K562 (cell line): ENCODE data around the gene ACVR2B. TPM values are rescaled to one million over a fixed set of nuclear protein-coding genes. Genes with fewer than 3 reads are reported as not detected.

Source experiments
- BACH1 ChIP-seq: fragments of 200-800 bp; sonication (Bioruptor generic); IDR thresholded peaks from 2 replicates; pipeline ENCODE4 v1.6.1; 2016; ENCODE audit warnings: missing genetic modification characterization, missing compliant biosample characterization
- CBX8 ChIP-seq: fragments of 200-600 bp; sonication (generic); IDR thresholded peaks from 2 replicates; pipeline ENCODE4 v1.6.1; 2012; ENCODE audit warnings: borderline replicate concordance, mixed run types, low read depth, mild to moderate bottlenecking, moderate library complexity, mixed read lengths, low read length, control low read depth, inconsistent platforms; ENCODE audit not compliant: poor library complexity, severe bottlenecking; ENCODE audit errors: extremely low read depth
- CHAMP1 ChIP-seq: fragments of 450-650 bp; IDR thresholded peaks from 2 replicates; pipeline ENCODE4 v1.6.1; 2016; ENCODE audit warnings: mild to moderate bottlenecking
- DMBX1 ChIP-seq: fragments of 250-450 bp; sonication (Bioruptor Pico); IDR thresholded peaks from 2 replicates; pipeline ENCODE4 v1.8.0; 2022; ENCODE audit warnings: inconsistent platforms, mild to moderate bottlenecking, moderate library complexity, borderline replicate concordance
- E2F3 ChIP-seq: fragments of 250-450 bp; sonication (Bioruptor Pico); IDR thresholded peaks from 2 replicates; pipeline ENCODE4 v1.4.0; 2020; ENCODE audit warnings: mild to moderate bottlenecking
- HNRNPUL1 ChIP-seq: fragments of 200-400 bp; formaldehyde crosslinking; IDR thresholded peaks from 2 replicates; pipeline ENCODE4 v1.6.1; 2017; ENCODE audit warnings: low read length
- JUND ChIP-seq, 2 experiments: IDR thresholded peaks; 2 replicates in 1 of 2; 3 replicates in 1 of 2; pipeline ENCODE4 v1.6.1; 2011; ENCODE audit warnings: borderline replicate concordance in 2 of 2, low read depth in 2 of 2, low read length in 2 of 2, improper control_type of control experiment in 1 of 2, missing biosample characterization in 1 of 2, missing genetic modification characterization in 1 of 2, missing genetic modification reagents in 1 of 2
- MEIS2 ChIP-seq: fragments of 450-650 bp; IDR thresholded peaks from 2 replicates; pipeline ENCODE4 v1.6.1; 2014; ENCODE audit warnings: mild to moderate bottlenecking; ENCODE audit not compliant: partially characterized antibody
- PTTG1 ChIP-seq: fragments of 450-650 bp; IDR thresholded peaks from 2 replicates; pipeline ENCODE4 v1.6.1; 2016; ENCODE audit warnings: low read depth, mild to moderate bottlenecking, missing genetic modification characterization, missing compliant biosample characterization
- RBBP5 ChIP-seq: fragments of 200-600 bp; sonication (generic); IDR thresholded peaks from 2 replicates; pipeline ENCODE4 v1.6.1; 2012; ENCODE audit warnings: borderline replicate concordance, mild to moderate bottlenecking, low read length, control low read depth, inconsistent platforms; ENCODE audit not compliant: insufficient read depth, poor library complexity, severe bottlenecking
- RERE ChIP-seq: sonication (generic); formaldehyde crosslinking; IDR thresholded peaks from 2 replicates; pipeline ENCODE4 v1.8.0; 2023; ENCODE audit warnings: missing genetic modification reagents, mild to moderate bottlenecking, borderline replicate concordance
- SOX6 ChIP-seq: fragments of 450-650 bp; IDR thresholded peaks from 2 replicates; pipeline ENCODE4 v1.6.1; 2014; ENCODE audit warnings: mild to moderate bottlenecking
- ZEB2 ChIP-seq: fragments of 450-650 bp; IDR thresholded peaks from 2 replicates; pipeline ENCODE4 v1.6.1; 2016
- ZNF316 ChIP-seq: fragments of 450-650 bp; IDR thresholded peaks from 2 replicates; pipeline ENCODE4 v1.6.1; 2016
- polyA plus RNA-seq, 8 experiments: library from polyadenylated mRNA; depleted of rRNA in 4 of 8; stranded (reverse) in 5 of 8; unstranded in 3 of 8; fragments of >200 nt; fragmentation: Nextera tagmentation in 2 of 8; fragmentation: Illumina TruSeq in 1 of 8; extraction: Ambion mirVana in 2 of 8; extraction: Trizol in 1 of 8; gene quantifications; 2 replicates each; pipeline versions ENCODE4 v1.2.1 to v1.2.3, GENCODE V29; 2011 to 2014; ENCODE audit warnings: inconsistent platforms in 1 of 8, missing spikeins in 1 of 8
- total RNA-seq, 7 experiments: library from RNA; depleted of rRNA in 6 of 7; stranded (reverse); fragments of >200 nt in 6 of 7; fragmentation: Illumina TruSeq in 2 of 7; extraction: Trizol in 2 of 7; gene quantifications; 2 replicates each; pipeline versions ENCODE4 v1.2.1 to v1.2.3, GENCODE V29; 2011 to 2021; ENCODE audit warnings: low replicate concordance in 1 of 7
- TF ChIP-seq, protein P1 (sequence below), 3 experiments: IDR thresholded peaks in 2 of 3; conservative IDR thresholded peaks in 1 of 3; 2 replicates each; pipeline ENCODE4 v1.5.1; 2011 to 2012; ENCODE audit warnings: low read length in 3 of 3, mild to moderate bottlenecking in 3 of 3, control low read depth in 2 of 3, improper control_type of control experiment in 1 of 3, inconsistent platforms in 1 of 3, low read depth in 1 of 3, mixed read lengths in 1 of 3, moderate library complexity in 1 of 3; ENCODE audit not compliant: insufficient read depth in 2 of 3
- TF ChIP-seq, protein P2 (sequence below): fragments of 250-450 bp; sonication (Bioruptor Pico); IDR thresholded peaks from 2 replicates; pipeline ENCODE4 v1.8.0; 2022; ENCODE audit warnings: inconsistent platforms

Gene ACVR2B
- total and polyA plus RNA-seq, 9 of the 15 experiments (the other 6 are each of a cell fraction or from before 2014, with no cell fraction given) = 1.8 to 23.7 (median 7.1) TPM

GRCh38 chr3:38516669-38517068 is 63.0 kb downstream of the ACVR2B start (continued):
- TF ChIP-seq ZEB2 (no peak), PTTG1 (tag) (no peak), SOX6 (peak; percentile 69), CHAMP1 (0 out of 2 replicates have a peak, but pooled peaks have one; percentile 50), ZNF316 (peak; percentile 97), HNRNPUL1 (no peak), JUND (IDR thresholded peaks at IDR 0.05; ENCODE audit: borderline replicate concordance, low read depth, low read length) (peak; percentile 55; the same call in 1 of the 2 replicates), JUND (tag; IDR thresholded peaks at IDR 0.05; ENCODE audit: borderline replicate concordance, low read depth, low read length) (peak; percentile 55; the same call in 2 of the 3 replicates), RERE (CRISPR knock-in tag) (no peak), BACH1 (tag) (peak; percentile 74; the same call in 1 of the 2 replicates), CBX8 (no peak), DMBX1 (CRISPR knock-in tag) (no peak), MEIS2 (peak; percentile 66), RBBP5 (no peak), E2F3 (CRISPR knock-in tag) (no peak)
- TF ChIP-seq, protein P1, sequence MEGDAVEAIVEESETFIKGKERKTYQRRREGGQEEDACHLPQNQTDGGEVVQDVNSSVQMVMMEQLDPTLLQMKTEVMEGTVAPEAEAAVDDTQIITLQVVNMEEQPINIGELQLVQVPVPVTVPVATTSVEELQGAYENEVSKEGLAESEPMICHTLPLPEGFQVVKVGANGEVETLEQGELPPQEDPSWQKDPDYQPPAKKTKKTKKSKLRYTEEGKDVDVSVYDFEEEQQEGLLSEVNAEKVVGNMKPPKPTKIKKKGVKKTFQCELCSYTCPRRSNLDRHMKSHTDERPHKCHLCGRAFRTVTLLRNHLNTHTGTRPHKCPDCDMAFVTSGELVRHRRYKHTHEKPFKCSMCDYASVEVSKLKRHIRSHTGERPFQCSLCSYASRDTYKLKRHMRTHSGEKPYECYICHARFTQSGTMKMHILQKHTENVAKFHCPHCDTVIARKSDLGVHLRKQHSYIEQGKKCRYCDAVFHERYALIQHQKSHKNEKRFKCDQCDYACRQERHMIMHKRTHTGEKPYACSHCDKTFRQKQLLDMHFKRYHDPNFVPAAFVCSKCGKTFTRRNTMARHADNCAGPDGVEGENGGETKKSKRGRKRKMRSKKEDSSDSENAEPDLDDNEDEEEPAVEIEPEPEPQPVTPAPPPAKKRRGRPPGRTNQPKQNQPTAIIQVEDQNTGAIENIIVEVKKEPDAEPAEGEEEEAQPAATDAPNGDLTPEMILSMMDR (IDR thresholded peaks at IDR 0.05 in 2 of 3, conservative IDR thresholded peaks at IDR 0.05 in 1 of 3; ENCODE audit: insufficient read depth in 2 of 3, low read depth in 1 of 3, low read length in 3 of 3) = no peak
- TF ChIP-seq, protein P2, sequence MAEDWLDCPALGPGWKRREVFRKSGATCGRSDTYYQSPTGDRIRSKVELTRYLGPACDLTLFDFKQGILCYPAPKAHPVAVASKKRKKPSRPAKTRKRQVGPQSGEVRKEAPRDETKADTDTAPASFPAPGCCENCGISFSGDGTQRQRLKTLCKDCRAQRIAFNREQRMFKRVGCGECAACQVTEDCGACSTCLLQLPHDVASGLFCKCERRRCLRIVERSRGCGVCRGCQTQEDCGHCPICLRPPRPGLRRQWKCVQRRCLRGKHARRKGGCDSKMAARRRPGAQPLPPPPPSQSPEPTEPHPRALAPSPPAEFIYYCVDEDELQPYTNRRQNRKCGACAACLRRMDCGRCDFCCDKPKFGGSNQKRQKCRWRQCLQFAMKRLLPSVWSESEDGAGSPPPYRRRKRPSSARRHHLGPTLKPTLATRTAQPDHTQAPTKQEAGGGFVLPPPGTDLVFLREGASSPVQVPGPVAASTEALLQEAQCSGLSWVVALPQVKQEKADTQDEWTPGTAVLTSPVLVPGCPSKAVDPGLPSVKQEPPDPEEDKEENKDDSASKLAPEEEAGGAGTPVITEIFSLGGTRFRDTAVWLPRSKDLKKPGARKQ (CRISPR knock-in tag) = no peak
